GM21825 (cell line): Measurements from ENCODE around the gene RHBDD3.

ENCODE experiments used
- ATAC-seq: cut with Tn5 transposase; IDR thresholded peaks from one replicate; pipeline ENCODE4 v1.9.1; 2021; ENCODE audit warnings: mild to moderate bottlenecking, moderate library complexity; ENCODE audit not compliant: unreplicated experiment

Gene RHBDD3

DNA sequence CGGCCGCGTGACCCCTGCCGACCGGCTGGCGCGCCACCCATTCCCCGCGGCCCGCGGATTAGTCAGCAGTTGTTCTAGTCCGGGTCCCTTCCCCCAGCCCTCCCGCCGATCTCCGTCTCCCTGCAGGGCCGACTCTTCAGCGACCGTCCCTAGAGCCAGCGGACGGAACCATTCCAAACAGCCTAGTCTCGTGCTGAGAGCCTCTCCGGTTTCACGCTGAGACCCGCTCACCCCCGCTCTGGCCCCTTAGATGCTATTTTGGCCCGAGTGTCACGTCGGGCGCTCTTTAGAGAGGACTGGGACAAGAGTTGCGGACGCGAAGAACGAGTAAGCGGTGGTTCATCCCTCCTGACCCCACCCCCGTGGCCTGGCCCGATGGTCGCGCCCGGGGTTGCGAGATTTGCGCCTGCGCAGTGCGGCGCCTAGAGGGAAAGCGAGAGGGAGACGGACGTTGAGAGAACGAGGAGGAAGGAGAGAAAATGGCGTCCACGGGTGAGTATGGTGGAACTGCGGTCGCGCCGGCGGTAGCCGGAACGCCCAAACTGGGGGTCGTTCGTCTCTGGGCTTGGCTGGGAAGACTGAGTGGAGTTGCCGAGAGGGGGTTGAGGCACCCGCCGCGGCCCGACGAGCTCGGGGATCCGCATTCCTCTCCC is at the start of gene RHBDD3, which contains the start of gene EWSR1:
RHBDD3 (minus strand) TSS at position 124 of the 653 bp plus-strand sequence. CDS start 2,355 bp downstream, outside the sequence.
EWSR1 (plus strand) TSS at position 411 of the 653 bp plus-strand sequence; CDS start at position 480, 69 bp downstream.
- peak; percentile 59 for ATAC-seq

DNA sequence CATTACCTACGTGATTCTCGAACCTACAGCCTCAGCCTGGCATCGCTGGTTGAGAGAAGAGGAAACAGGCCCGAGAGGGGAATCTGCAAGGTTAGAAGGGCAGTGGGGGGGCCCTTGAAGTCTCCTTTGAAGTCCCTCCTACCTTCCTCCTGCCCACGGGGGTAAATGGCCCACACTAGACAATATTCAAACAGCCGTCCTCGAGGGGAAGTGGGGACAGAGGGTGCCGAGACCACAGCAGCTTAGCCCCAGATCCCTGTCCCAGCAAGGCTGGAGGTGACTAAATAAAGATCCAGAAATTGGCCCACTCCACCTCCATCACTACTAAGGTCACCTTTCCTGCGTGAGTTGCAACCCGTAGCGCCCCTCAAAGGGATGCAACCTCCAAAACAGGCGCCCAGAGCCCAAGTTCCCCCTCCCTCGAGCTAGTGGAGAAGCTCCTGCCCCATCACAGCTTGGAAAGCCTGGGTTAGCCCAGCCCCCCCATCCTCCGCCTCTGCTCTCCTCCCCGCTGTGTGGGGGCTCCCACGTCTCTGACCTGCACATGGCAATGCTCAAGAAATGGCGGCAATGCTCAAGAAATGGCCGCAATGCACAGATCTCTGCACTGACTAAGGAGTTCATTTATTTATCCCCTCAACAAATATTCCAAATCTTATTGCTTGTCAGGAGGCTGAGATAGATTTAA is 48.5 kb upstream of the RHBDD3 start:
- ATAC-seq, result no peak

DNA sequence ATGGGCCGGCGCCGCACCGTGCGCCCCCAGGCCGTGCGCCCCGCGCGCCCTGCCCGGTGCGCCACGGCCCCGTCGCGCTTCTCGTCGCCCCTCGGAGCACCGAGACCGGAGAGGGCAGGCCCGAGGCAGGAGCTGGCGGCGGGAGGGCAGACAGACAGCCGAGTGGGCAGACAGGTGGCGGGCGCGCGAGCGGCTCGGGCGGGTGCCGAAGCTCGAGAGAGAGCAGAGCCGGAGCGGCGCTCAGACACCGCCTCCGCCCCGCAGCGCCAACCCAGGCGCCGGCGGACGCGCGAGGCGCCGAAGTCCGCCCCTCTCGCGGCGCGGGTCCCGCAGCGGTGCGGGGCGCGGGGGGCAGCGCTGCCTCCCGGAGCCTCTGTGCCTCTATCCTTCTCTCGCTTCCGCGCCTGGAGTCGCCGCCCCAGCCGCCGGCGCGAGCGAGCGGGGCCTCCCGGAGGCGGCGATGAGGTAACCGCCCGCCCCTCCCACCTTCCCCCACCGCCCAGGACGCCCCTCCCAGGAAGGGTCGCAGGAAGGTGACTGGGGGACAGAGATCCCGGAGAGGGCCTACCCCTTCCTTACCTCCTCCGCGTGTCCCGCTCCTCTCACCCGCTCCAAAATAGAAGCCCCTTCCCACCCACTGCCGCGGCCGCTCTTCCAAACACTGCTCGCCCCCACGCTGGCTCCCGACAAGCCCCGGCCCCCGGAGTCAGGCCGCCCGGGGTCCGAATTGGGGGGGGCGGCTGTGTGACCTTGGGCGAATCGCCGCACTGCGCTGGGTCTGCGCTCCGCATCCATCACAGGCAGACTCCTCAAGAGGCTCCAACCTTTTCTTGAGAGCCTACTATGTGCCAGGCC is 47.7 kb upstream of the RHBDD3 start, which contains the start of gene RASL10A:
RASL10A (minus strand) TSS at position 412 of the 855 bp plus-strand sequence. CDS start 451 bp downstream, outside the sequence.
- ATAC-seq, result no peak

DNA sequence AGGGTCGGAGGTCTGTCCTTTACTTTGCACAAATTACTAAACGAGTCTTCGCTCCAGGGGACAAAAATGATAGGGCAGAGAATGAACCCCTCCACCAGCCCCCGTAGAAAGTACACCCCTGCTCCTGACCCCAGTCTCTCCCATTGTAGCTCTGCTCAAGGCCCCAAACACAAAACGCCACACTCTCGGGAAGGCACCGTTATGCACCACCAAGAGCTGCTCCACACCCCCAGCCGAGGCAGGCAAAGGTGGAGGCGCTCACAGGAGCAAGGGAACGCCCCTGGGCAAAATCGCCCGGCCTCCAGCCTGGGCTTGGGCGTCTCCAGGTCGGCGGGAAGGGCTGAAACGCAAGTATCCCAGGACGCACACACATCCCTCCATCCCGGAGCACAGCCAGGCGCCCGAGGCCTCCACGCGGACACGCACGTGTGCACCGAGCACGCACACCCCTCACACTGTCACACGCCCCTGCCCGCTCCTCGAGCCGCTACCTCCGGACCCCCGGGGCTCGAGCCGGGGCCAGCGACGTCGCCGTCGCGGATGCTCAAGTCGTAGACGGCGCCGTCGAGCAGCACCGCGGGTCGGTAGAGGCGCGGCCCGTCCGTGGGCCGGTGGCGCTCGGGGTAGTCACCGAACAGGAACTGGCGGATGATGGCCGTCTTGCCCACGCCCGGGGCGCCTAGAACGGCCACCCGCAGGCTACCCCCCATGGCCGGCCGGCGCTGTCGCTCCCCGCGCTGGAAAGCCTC is 46.9 kb upstream of the RHBDD3 start:
- no peak for ATAC-seq

DNA sequence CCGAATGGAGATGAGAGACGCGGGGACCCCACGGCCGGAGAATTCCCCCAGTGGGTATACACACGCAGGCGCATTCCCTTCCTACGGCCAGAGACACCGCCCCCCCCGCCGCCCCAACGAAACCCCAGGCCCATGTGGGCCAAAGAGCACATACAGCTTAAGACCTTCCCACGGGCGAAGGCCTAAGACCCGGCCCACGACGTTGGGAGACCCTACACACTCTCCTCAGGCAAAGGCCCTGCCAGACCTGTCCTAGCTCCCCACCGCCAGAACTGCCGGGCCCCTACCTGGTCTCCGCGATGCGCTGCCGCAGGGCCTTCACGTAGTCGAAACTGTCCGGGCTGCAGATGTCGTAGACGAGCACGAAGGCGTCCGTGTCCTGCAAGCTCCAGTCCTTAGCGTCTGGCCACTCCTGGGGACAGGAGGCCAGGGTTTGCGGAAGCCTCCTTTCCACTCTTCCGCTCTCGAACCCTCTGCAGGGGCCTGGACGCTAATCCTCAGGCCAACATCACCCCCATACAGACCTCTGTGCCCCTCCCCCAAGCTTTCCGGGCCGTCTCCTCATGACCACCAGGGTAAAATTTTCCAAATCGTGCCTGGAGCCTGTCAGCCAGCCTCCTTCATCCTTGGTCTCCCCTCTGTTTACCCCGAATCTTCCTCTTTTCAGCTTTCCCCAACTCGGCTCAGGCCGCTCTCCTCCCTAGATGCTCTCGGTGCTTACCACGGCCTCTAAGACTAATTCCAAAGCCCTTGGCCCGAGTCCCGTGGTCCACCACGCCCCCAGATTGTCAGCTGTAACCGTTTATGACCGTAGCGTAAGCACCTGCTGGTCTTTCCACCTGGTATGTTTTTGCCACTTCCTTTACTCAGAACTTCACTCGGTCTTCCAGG is 46.0 kb upstream of the RHBDD3 start:
- ATAC-seq, result no peak

DNA sequence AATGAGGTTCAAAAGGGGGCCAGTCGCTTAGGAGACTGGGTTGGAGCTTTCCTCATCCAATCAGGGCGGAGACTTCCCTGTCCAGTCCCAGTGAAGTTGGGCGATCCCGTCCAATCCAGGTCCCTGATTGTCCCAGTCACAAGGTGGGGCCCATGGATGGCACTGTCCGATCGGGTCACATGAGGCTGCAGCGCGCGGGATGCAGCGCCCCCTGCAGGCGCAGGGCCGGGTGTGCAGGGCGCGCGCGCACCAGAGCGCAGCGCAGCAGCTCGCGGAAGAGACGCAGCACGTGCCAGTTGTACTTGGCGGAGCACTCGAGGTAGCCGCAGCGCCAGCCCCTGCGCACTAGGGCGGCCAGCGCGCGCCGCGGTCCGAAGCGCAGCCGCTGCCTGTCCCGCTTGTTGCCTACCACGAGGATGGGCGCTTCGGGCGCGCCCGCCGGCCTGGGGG is 45.4 kb upstream of the RHBDD3 start:
- no peak for ATAC-seq

DNA sequence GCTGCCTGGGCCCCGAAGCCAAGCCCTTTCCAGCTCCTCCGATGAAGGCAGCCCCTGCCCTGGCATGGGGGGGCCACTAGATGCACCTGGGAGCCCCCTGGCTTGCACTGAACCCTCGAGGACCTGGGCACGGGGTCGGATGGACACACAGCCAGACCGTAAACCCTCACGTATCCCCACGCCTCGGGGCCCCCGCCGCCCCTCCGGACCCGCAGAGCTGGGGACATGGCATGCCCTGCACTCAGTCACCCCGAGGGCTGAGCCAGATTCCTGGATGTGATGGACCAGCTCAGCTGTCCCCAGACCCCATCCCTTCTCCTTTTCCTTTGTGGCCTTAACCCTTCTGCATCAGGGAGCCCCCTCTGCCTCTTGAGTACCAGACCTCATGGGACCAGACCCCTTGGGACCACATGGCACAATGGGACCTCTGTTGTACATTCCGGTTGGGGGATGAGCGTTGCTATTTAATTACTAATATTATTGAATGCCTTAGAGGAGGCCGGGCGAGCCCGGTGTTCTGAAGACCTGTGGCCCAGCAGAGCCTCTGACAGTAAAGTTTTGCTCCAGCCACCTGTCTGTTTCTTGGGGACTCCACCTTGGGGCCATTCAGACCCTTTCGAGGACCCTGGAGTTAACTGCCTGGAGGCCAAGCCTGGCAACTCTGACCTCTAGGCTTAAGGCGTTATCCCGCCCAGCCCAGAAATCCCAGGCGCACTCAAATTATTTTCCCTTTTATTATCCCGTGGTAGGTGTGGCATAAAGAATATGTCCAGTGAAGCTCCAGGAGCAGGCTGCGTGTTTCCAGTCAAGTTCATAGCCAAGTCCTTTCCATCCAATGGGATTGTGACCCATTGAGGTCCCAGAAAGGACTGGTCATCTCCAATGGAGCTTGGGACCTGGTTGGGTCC is 44.7 kb upstream of the RHBDD3 start:
- no peak for ATAC-seq

DNA sequence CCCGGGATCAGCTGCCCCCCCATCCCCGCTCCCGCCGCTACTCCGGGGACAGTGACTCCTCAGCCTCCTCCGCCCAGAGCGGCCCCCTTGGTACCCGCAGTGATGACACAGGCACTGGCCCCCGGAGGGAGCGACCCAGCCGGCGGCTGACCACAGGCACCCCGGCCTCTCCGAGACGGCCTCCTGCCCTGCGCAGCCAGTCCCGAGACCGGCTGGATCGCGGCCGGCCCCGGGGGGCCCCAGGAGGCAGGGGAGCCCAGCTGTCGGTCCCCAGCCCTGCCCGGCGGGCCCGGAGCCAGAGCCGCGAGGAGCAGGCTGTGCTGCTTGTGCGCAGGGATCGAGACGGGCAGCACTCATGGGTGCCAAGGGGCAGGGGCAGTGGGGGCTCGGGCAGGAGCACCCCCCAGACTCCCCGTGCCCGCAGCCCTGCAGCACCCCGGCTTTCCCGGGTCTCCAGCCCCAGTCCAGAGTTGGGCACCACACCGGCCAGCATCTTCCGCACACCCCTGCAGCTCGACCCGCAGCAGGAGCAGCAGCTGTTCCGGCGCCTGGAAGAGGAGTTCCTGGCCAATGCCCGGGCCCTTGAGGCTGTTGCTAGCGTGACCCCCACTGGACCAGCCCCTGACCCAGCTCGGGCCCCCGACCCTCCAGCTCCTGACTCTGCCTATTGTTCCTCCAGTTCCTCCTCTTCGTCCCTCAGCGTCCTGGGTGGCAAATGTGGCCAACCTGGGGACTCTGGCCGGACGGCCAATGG is 43.9 kb upstream of the RHBDD3 start:
- ATAC-seq, result no peak

DNA sequence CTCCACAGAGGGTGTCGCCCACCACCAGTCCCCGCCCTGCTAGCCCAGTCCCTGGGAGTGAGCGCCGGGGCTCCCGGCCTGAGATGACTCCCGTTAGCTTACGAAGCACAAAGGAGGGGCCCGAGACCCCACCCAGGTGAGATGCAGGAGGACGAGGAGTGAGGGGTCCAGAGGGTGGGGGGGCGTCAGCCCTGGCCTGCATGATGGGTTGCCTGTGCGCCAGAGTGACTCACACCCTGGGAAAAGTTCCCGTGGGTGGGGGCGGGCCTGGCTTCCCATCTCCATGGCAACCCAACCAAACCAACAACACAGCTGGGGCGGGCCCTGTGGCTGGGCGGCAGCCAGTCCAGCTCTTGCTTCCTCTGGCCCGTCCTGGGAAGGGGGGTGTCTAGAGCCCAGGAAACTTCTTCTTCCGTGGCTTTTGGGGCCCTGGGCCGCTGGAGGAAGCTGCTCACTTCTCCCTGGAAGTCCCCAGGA is 43.1 kb upstream of the RHBDD3 start:
- ATAC-seq, result no peak

DNA sequence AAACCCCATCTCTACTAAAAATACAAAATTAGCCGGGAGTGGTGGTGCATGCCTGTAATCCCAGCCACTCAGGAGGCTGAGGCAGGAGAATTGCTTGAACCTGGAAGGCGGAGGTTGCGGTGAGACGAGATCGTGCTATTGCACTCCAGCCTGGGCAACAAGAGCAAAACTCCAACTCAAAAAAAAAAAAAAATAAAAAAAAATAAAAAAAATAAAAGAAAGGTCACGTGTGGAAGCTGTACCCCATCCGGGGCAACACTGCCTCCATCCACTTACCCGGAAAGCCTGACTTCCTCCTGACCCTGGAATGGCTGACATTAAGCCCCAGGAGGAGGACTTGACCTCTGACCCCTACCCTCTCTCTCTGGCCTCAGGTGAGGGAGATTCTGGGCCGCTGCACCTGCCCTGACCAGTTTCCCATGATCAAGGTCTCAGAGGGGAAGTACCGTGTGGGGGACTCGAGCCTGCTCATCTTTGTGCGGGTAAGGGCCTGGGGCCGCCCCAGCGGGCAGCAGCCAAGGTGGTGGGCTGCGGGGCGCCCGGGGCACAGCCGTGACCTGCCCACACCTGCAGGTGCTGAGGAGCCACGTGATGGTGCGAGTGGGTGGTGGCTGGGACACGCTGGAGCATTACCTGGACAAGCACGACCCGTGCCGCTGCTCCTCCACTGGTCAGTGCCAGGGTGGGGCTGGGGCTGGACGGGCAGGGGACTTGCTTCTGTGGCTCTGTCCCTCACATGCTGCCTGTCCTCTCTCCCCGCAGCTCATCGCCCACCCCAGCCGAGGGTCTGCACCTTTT is 42.5 kb upstream of the RHBDD3 start:
- ATAC-seq, result no peak

DNA sequence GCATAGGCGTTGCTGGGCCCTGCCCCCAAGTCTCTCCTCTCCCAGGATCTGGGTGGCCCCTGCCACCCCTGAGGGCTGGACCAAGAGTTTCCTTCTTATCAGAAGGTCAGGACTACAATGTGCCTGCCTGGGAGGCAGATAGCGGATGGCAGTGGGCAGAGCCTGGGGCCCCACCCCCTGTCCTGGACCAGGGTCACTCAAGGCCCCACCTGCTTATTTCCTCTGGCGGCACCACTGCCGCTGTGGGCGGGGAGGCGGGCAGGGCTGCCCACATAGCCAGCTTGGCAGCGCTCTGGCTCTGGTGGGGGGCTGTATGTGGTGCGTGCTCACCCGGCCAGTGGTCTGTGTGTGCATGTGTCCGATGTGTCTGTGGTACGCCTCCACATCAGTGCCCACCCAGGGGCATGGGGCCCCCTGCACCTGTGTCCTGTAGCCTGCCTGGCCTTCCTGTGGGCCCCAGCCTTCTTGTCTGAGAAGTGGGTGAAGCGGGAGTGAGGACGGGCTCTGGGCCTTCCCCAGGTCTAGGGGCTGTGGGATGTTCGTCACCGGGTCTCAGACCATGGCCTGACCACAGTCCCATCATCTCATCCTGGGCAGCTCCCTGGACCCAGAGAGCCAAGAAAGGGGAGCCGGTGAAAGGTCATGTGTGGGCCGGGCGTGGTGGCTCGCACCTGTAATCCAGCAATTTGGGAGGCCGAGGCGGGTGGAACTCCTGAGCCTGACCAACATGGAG is 41.7 kb upstream of the RHBDD3 start:
- no peak for ATAC-seq

DNA sequence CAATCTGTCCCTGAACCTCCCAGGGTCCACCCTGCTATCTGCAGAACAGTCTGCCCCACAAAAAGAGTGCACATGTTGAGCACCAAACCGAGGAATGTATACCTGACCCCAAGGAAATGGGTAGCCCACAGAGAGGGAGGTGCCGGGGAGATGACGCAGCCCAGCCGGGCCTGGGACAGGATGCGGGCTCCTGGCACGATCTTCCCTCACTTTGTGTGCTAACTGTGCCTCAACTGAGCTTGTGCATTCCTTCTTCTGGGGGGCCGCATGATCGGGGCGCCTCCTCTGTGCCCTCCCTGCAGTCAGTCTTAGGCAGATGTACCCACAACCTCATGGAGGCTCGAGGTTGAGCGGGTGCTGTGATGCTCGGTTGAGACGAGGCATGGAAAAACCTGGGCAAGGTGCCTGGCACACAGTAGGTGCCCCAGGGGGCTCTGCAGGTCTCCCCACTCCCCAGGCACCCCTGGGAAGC is 41.0 kb upstream of the RHBDD3 start:
- no peak for ATAC-seq

DNA sequence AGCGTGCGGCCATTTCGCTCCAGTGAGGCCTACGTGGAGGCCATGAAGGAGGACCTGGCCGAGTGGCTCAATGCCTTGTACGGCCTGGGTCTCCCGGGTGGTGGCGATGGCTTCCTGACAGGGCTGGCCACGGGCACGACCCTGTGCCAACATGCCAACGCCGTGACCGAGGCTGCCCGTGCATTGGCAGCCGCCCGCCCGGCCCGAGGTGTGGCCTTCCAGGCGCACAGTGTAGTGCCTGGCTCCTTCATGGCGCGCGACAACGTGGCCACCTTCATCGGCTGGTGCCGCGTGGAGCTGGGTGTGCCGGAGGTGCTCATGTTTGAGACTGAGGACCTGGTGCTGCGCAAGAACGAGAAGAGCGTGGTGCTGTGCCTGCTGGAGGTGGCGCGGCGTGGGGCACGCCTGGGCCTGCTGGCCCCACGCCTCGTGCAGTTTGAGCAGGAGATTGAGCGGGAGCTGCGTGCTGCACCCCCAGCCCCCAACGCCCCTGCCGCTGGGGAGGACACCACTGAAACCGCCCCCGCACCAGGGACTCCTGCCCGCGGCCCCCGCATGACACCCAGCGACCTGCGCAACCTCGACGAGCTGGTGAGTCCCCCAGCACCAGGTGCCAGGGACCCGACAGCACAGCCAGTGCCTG is 40.5 kb upstream of the RHBDD3 start:
- no peak for ATAC-seq

DNA sequence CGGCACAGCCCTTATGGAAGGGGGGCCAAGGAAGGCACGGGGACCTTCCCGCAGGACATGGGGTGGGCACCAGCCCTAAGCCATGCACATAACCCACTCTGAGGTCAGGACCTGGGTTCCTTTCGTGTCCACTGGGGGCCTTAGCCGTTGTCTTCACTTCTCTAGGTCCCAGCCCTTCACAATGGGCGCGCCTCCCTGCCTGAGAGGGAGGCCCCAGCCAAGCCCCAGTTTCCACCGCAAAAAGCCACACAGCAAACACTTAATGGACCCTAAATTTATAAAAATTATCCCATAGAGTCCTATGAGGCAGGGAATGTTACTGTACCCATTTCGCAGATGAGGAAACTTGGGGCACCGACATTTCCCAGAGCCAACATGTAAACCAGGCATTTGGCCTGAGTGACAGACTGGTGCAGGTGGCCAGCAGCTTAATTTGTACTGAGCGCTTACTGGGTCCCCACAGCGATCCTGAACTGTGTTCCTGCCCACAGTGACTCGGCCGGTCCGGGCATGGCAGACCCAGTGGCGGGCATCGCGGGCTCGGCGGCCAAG is 39.9 kb upstream of the RHBDD3 start:
- ATAC-seq, result no peak

DNA sequence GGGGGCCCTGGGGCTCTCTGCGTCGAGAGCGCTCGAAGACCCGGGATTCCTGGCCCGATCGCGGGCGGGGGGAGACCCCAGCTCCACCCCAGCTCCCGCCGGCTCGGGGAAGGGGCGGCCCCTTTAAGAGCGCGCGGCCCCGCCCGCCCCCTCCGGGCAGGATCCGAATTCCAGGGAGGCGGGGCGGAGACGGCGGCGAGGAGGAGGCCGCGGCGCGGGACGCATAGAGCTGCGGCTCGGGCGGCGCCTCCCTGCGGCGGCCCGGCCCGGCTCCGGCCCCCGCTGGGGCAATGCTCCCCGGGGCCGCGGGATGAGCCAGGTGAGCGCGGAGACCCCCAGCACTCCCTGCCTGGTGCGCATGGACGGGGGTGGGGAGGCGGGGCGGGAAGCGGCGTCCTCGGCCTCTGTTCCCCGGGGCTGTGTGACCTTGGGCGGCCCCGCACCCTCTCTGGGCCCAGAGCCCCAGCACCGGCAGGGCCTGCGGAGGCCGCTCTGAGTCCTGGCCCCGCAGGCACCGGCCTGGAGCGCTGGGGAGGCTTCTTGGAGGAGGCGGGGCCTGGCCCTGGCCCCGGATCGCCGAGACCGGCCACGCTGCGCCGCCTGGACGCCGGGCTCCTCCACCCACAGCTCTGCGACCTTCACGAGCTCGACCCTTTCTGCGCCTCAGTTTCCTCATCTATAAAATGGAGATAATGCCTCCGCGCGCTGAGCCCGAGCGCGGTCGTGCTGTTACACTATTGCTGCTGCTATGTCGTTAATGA is 39.2 kb upstream of the RHBDD3 start:
- ATAC-seq, result no peak
